ENCODE data around the gene SP5.
A peak's percentile ranks its signal among the peaks of the same experiment; 100 is the strongest.
"Not testable (repeated sequence)": the region's sequence is repeated elsewhere in the genome, so short reads cannot be mapped to it uniquely, and the experiment has no call there.

Gene SP5

GRCh38 chr2:170721678-170722077 lies 6.5 kb downstream of the SP5 start:
- H3K56ac ChIP-seq (ENCODE audit: low read length): no peak overlapping the region
- H4K5ac ChIP-seq (ENCODE audit: low read length): no peak overlapping the region
- peaks cover 18% of the 10 kb centered on the region for H3K79me2 ChIP-seq (ENCODE audit: control insufficient read depth, insufficient read depth, low read length)
- WGBS (ENCODE audit: extremely low coverage, insufficient coverage, low lambda C conversion rate): no CpG with 5 or more reads among the region's 3 CpGs
- no peak overlapping the region for H3K23ac ChIP-seq (ENCODE audit: low read length)
- H2BK120ac ChIP-seq (ENCODE audit: low read depth, low read length): no peak overlapping the region
- H2BK5ac ChIP-seq (ENCODE audit: low read length): no peak overlapping the region
- no peak overlapping the region for H2BK15ac ChIP-seq (replicated peaks; ENCODE audit: low read depth)
- H3K79me1 ChIP-seq (ENCODE audit: low read length): no peaks in the 10 kb centered on the region
- no peaks in the 10 kb centered on the region for H3K36me3 ChIP-seq (ENCODE audit: control insufficient read depth, insufficient read depth, low read length)
- no peak overlapping the region for H3K9ac ChIP-seq (ENCODE audit: low read length)
- no peak overlapping the region for H3K4me3 ChIP-seq (ENCODE audit: low read length)
- H3K27ac ChIP-seq (ENCODE audit: low read depth, low read length): no peak overlapping the region
- no peak overlapping the region for H2AK5ac ChIP-seq (ENCODE audit: low read length)
- no peaks in the 10 kb centered on the region for H3K27me3 ChIP-seq (ENCODE audit: insufficient read depth, low read length, poor library complexity)
- H3K18ac ChIP-seq (ENCODE audit: low read length): no peak overlapping the region
- H3K4ac ChIP-seq (ENCODE audit: low read depth, low read length): no peak overlapping the region
- H3K4me2 ChIP-seq (ENCODE audit: low read length): no peak overlapping the region
- DNase-seq: no peak
- H3K4me1 ChIP-seq (ENCODE audit: control insufficient read depth, low read depth, low read length): no peaks in the 10 kb centered on the region
- H4K8ac ChIP-seq (ENCODE audit: low read depth, low read length): no peak overlapping the region

GRCh38 chr2:170722301-170722700 lies 7.2 kb downstream of the SP5 start:
- no peaks in the 10 kb centered on the region for H3K27me3 ChIP-seq (ENCODE audit: insufficient read depth, low read length, poor library complexity)
- no peak overlapping the region for H2BK15ac ChIP-seq (replicated peaks; ENCODE audit: low read depth)
- no peak overlapping the region for H3K9ac ChIP-seq (ENCODE audit: low read length)
- H3K27ac ChIP-seq (ENCODE audit: low read depth, low read length): no peak overlapping the region
- no peaks in the 10 kb centered on the region for H3K79me1 ChIP-seq (ENCODE audit: low read length)
- no peak overlapping the region for H3K56ac ChIP-seq (ENCODE audit: low read length)
- no peak overlapping the region for H2BK120ac ChIP-seq (ENCODE audit: low read depth, low read length)
- H3K18ac ChIP-seq (ENCODE audit: low read length): no peak overlapping the region
- H3K4me2 ChIP-seq (ENCODE audit: low read length): no peak overlapping the region
- peaks cover 12% of the 10 kb centered on the region for H3K79me2 ChIP-seq (ENCODE audit: control insufficient read depth, insufficient read depth, low read length)
- no peaks in the 10 kb centered on the region for H3K36me3 ChIP-seq (ENCODE audit: control insufficient read depth, insufficient read depth, low read length)
- no peak overlapping the region for H3K23ac ChIP-seq (ENCODE audit: low read length)
- no peak overlapping the region for H2AK5ac ChIP-seq (ENCODE audit: low read length)
- no peak overlapping the region for H4K5ac ChIP-seq (ENCODE audit: low read length)
- no peak for DNase-seq
- no peak overlapping the region for H3K4ac ChIP-seq (ENCODE audit: low read depth, low read length)
- H2BK5ac ChIP-seq (ENCODE audit: low read length): no peak overlapping the region
- no peak overlapping the region for H4K8ac ChIP-seq (ENCODE audit: low read depth, low read length)
- no peak overlapping the region for H3K4me3 ChIP-seq (ENCODE audit: low read length)
- no peaks in the 10 kb centered on the region for H3K4me1 ChIP-seq (ENCODE audit: control insufficient read depth, low read depth, low read length)

- no peaks in the 10 kb centered on the region for H3K4me1 ChIP-seq (ENCODE audit: control insufficient read depth, low read depth, low read length)
- H3K18ac ChIP-seq (ENCODE audit: low read length): no peak overlapping the region
- H4K8ac ChIP-seq (ENCODE audit: low read depth, low read length): no peak overlapping the region
- H3K9ac ChIP-seq (ENCODE audit: low read length): no peak overlapping the region
- H2AK5ac ChIP-seq (ENCODE audit: low read length): no peak overlapping the region
- H3K79me2 ChIP-seq (ENCODE audit: control insufficient read depth, insufficient read depth, low read length): peaks cover under 1% of the 10 kb centered on the region
- no peak overlapping the region for H3K27ac ChIP-seq (ENCODE audit: low read depth, low read length)
- no peak overlapping the region for H2BK15ac ChIP-seq (replicated peaks; ENCODE audit: low read depth)
- no peak overlapping the region for H2BK120ac ChIP-seq (ENCODE audit: low read depth, low read length)
- H3K27me3 ChIP-seq (ENCODE audit: insufficient read depth, low read length, poor library complexity): no peaks in the 10 kb centered on the region
- no peak overlapping the region for H3K4me3 ChIP-seq (ENCODE audit: low read length)
- WGBS (ENCODE audit: extremely low coverage, insufficient coverage, low lambda C conversion rate): no CpG with 5 or more reads among the region's 2 CpGs
- no peak overlapping the region for H3K23ac ChIP-seq (ENCODE audit: low read length)
- H3K36me3 ChIP-seq (ENCODE audit: control insufficient read depth, insufficient read depth, low read length): no peaks in the 10 kb centered on the region
- no peak overlapping the region for H4K5ac ChIP-seq (ENCODE audit: low read length)
- no peaks in the 10 kb centered on the region for H3K79me1 ChIP-seq (ENCODE audit: low read length)
- H2BK5ac ChIP-seq (ENCODE audit: low read length): no peak overlapping the region
- H3K4ac ChIP-seq (ENCODE audit: low read depth, low read length): no peak overlapping the region
- no peak overlapping the region for H3K4me2 ChIP-seq (ENCODE audit: low read length)
- DNase-seq: peak; percentile 59
- no peak overlapping the region for H3K56ac ChIP-seq (ENCODE audit: low read length)
Measured at GRCh38 chr2:170723446-170723958, 8.4 kb downstream of the SP5 start.

GRCh38 chr2:170733798-170734600 lies 18.9 kb downstream of the SP5 start:
- Histone ChIP-seq H3K18ac (ENCODE audit: low read length) (no peak overlapping the region), H4K8ac (ENCODE audit: low read depth, low read length) (no peak overlapping the region), H2BK5ac (ENCODE audit: low read length) (no peak overlapping the region), H2BK15ac (replicated peaks; ENCODE audit: low read depth) (no peak overlapping the region), H2BK120ac (ENCODE audit: low read depth, low read length) (no peak overlapping the region), H2AK5ac (ENCODE audit: low read length) (no peak overlapping the region), H3K9ac (ENCODE audit: low read length) (no peak overlapping the region), H3K4ac (ENCODE audit: low read depth, low read length) (no peak overlapping the region), H3K79me1 (ENCODE audit: low read length) (no peaks in the 10 kb centered on the region), H3K4me3 (ENCODE audit: low read length) (no peak overlapping the region), H3K23ac (ENCODE audit: low read length) (no peak overlapping the region), H3K4me1 (ENCODE audit: control insufficient read depth, low read depth, low read length) (no peaks in the 10 kb centered on the region), H3K56ac (ENCODE audit: low read length) (no peak overlapping the region), H3K27me3 (ENCODE audit: insufficient read depth, low read length, poor library complexity) (no peaks in the 10 kb centered on the region), H3K79me2 (ENCODE audit: control insufficient read depth, insufficient read depth, low read length) (no peaks in the 10 kb centered on the region), H3K27ac (ENCODE audit: low read depth, low read length) (no peak overlapping the region), H4K5ac (ENCODE audit: low read length) (no peak overlapping the region), H3K4me2 (ENCODE audit: low read length) (no peak overlapping the region), H3K36me3 (ENCODE audit: control insufficient read depth, insufficient read depth, low read length) (no peaks in the 10 kb centered on the region)
- DNase-seq: peak; percentile 9
- WGBS (ENCODE audit: extremely low coverage, insufficient coverage, low lambda C conversion rate): no CpG with 5 or more reads among the region's 1 CpG

GRCh38 chr2:170734601-170735000 lies 19.5 kb downstream of the SP5 start:
- H3K4me1 ChIP-seq (ENCODE audit: control insufficient read depth, low read depth, low read length); H3K36me3 ChIP-seq (ENCODE audit: control insufficient read depth, insufficient read depth, low read length); H4K5ac ChIP-seq (ENCODE audit: low read length); H3K23ac ChIP-seq (ENCODE audit: low read length); H2AK5ac ChIP-seq (ENCODE audit: low read length); H3K18ac ChIP-seq (ENCODE audit: low read length); H2BK5ac ChIP-seq (ENCODE audit: low read length); H3K79me2 ChIP-seq (ENCODE audit: control insufficient read depth, insufficient read depth, low read length); H3K27me3 ChIP-seq (ENCODE audit: insufficient read depth, low read length, poor library complexity); H3K4me2 ChIP-seq (ENCODE audit: low read length); H2BK15ac ChIP-seq (replicated peaks; ENCODE audit: low read depth); H3K56ac ChIP-seq (ENCODE audit: low read length); H2BK120ac ChIP-seq (ENCODE audit: low read depth, low read length); H3K4ac ChIP-seq (ENCODE audit: low read depth, low read length); H3K79me1 ChIP-seq (ENCODE audit: low read length); H4K8ac ChIP-seq (ENCODE audit: low read depth, low read length); H3K9ac ChIP-seq (ENCODE audit: low read length); H3K4me3 ChIP-seq (ENCODE audit: low read length); H3K27ac ChIP-seq (ENCODE audit: low read depth, low read length): not testable (repeated sequence)
- DNase-seq: peak; percentile 29
- no CpG with 5 or more reads among the region's 2 CpGs for WGBS (ENCODE audit: extremely low coverage, insufficient coverage, low lambda C conversion rate)

GRCh38 chr2:170736628-170737027 lies 21.5 kb downstream of the SP5 start:
- Histone ChIP-seq H2BK15ac (replicated peaks; ENCODE audit: low read depth) (no peak overlapping the region), H4K5ac (ENCODE audit: low read length) (no peak overlapping the region), H3K27me3 (ENCODE audit: insufficient read depth, low read length, poor library complexity) (no peaks in the 10 kb centered on the region), H3K79me1 (ENCODE audit: low read length) (no peaks in the 10 kb centered on the region), H3K23ac (ENCODE audit: low read length) (no peak overlapping the region), H2BK5ac (ENCODE audit: low read length) (no peak overlapping the region), H2AK5ac (ENCODE audit: low read length) (no peak overlapping the region), H3K4me3 (ENCODE audit: low read length) (no peak overlapping the region), H2BK120ac (ENCODE audit: low read depth, low read length) (no peak overlapping the region), H3K18ac (ENCODE audit: low read length) (no peak overlapping the region), H3K4me2 (ENCODE audit: low read length) (no peak overlapping the region), H3K9ac (ENCODE audit: low read length) (no peak overlapping the region), H3K27ac (ENCODE audit: low read depth, low read length) (no peak overlapping the region), H3K79me2 (ENCODE audit: control insufficient read depth, insufficient read depth, low read length) (no peaks in the 10 kb centered on the region), H3K56ac (ENCODE audit: low read length) (no peak overlapping the region), H3K4ac (ENCODE audit: low read depth, low read length) (no peak overlapping the region), H3K36me3 (ENCODE audit: control insufficient read depth, insufficient read depth, low read length) (no peaks in the 10 kb centered on the region), H4K8ac (ENCODE audit: low read depth, low read length) (no peak overlapping the region), H3K4me1 (ENCODE audit: control insufficient read depth, low read depth, low read length) (no peaks in the 10 kb centered on the region)
- DNase-seq: no peak
- no CpG with 5 or more reads among the region's 1 CpG for WGBS (ENCODE audit: extremely low coverage, insufficient coverage, low lambda C conversion rate)
